Kidney (tissue), 14 donors: Measurements from ENCODE around the gene CEMIP. TPM values are rescaled to one million over a fixed set of nuclear protein-coding genes. Genes with fewer than 3 reads are reported as not detected.

Experiments used
- DNase-seq, 5 donors: peaks; one replicate each; pipeline ENCODE4 v3.0.0-alpha.2; 2013 to 2020
- FAIRE-seq: peaks from 2 replicates; lab custom pipeline; 2012; peaks lifted over from hg19 to GRCh38; lab: Jason Lieb, UNC
- H3K27ac ChIP-seq, 2 donors: one replicate each; pipeline ENCODE4 v1.7.0; 2013; ENCODE audit warnings: low read depth in 2 of 2, low read length in 2 of 2, inconsistent platforms in 1 of 2
- H3K27me3 ChIP-seq: one replicate; pipeline ENCODE4 v1.7.1; 2013; ENCODE audit warnings: low read length, inconsistent platforms; ENCODE audit not compliant: control insufficient read depth, insufficient read depth
- H3K36me3 ChIP-seq, 3 donors: one replicate each; pipeline versions ENCODE4 v1.7.0 to v1.7.1; 2013; ENCODE audit warnings: low read length in 3 of 3, control low read depth in 1 of 3, inconsistent platforms in 1 of 3; ENCODE audit not compliant: insufficient read depth in 3 of 3, control insufficient read depth in 2 of 3
- H3K4me1 ChIP-seq, 3 donors: one replicate each; pipeline versions ENCODE4 v1.7.0 to v1.7.1; 2013; ENCODE audit warnings: low read length in 3 of 3, inconsistent platforms in 1 of 3, low read depth in 1 of 3; ENCODE audit not compliant: control insufficient read depth in 2 of 3, insufficient read depth in 2 of 3
- H3K4me3 ChIP-seq, 3 donors: one replicate each; pipeline versions ENCODE4 v1.7.0 to v1.8.1; 2013; ENCODE audit warnings: low read length in 3 of 3, control low read depth in 1 of 3, inconsistent platforms in 1 of 3
- H3K9ac ChIP-seq, 3 donors: one replicate each; pipeline versions ENCODE4 v1.7.0 to v1.7.1; 2013; ENCODE audit warnings: low read length in 3 of 3, control low read depth in 1 of 3, inconsistent platforms in 1 of 3
- H3K9me3 ChIP-seq, 3 donors: one replicate each; pipeline versions ENCODE4 v1.7.0 to v1.7.1; 2013; ENCODE audit warnings: low read length in 3 of 3, control low read depth in 1 of 3, inconsistent platforms in 1 of 3; ENCODE audit not compliant: control insufficient read depth in 2 of 3, insufficient read depth in 1 of 3
- intact Hi-C: fragments of 100-400 bp; cut with DNase I; formaldehyde crosslinking; loops from one replicate; pipeline ENCODE4 v1.11.1; 2022
- polyA plus RNA-seq: library from polyadenylated mRNA; stranded (reverse); fragments of 350-450 nt; fragmentation: Illumina TruSeq; extraction: RNeasy Lipid Tissue Mini Kit (QIAGEN cat#74804); gene quantifications from one replicate; pipeline ENCODE4 v1.2.3, GENCODE V29; 2014; ENCODE audit warnings: low read depth, low replicate concordance; ENCODE audit not compliant: insufficient read depth
- total RNA-seq: library from RNA; stranded (reverse); fragmentation: NEBNext Ultra II Directional; extraction: Animal tissue kit (Norgen Biotek cat#: 25700); gene quantifications from one replicate; pipeline ENCODE4 v1.2.1, GENCODE V29; 2021
- TF ChIP-seq, protein P1 (sequence below): IDR thresholded peaks from 3 replicates; pipeline ENCODE4 v1.5.1; 2012; ENCODE audit warnings: mild to moderate bottlenecking, moderate library complexity, borderline replicate concordance; ENCODE audit not compliant: insufficient read depth; ENCODE audit errors: extremely low read depth
- donor health status: control.
- donor health status: control.
- donor health status: control.
- donor health status: control.
- donor health status: control.
- donor health status: DM: yes; HTN: yes; CAD: no.
- donor health status: Normal renal cell carcinoma (clear cell type).

CEMIP gene
- total and polyA plus RNA-seq, 2 donors from 2014 or later: 0.11 to 0.57 TPM

DNA sequence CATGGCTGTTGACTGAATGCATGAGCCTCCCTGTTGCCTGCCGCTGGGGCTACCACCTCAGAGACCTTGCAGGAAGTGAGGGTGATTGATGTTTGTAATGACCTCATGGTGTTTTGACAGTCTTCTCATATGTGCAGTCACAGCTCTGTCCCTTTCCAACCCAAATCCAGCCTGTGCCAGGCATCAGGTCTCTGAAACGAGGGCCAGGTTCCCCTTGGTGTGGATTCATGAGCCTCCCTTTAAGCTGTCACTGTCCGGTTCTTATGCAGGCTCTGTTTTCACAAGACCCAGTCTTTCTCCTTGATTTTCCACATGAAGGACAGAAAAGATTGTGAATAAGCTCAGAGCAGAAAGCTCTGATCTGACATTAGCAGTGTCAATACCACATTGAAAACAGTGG lies 43.1 kb downstream of the CEMIP start:
- Histone ChIP-seq H3K9ac (no peak overlapping the region), H3K27ac (no peak overlapping the region), H3K9me3 (no peaks in the 10 kb centered on the region), H3K27me3 (no peaks in the 10 kb centered on the region), H3K36me3 (no peaks in the 10 kb centered on the region), H3K4me1 (no peaks in the 10 kb centered on the region), H3K4me3 (no peak overlapping the region)
- intact Hi-C loops: no loop called here
- FAIRE-seq (no peak), DNase-seq (no peak)
- TF ChIP-seq, protein P1, sequence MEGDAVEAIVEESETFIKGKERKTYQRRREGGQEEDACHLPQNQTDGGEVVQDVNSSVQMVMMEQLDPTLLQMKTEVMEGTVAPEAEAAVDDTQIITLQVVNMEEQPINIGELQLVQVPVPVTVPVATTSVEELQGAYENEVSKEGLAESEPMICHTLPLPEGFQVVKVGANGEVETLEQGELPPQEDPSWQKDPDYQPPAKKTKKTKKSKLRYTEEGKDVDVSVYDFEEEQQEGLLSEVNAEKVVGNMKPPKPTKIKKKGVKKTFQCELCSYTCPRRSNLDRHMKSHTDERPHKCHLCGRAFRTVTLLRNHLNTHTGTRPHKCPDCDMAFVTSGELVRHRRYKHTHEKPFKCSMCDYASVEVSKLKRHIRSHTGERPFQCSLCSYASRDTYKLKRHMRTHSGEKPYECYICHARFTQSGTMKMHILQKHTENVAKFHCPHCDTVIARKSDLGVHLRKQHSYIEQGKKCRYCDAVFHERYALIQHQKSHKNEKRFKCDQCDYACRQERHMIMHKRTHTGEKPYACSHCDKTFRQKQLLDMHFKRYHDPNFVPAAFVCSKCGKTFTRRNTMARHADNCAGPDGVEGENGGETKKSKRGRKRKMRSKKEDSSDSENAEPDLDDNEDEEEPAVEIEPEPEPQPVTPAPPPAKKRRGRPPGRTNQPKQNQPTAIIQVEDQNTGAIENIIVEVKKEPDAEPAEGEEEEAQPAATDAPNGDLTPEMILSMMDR: no peak

DNA sequence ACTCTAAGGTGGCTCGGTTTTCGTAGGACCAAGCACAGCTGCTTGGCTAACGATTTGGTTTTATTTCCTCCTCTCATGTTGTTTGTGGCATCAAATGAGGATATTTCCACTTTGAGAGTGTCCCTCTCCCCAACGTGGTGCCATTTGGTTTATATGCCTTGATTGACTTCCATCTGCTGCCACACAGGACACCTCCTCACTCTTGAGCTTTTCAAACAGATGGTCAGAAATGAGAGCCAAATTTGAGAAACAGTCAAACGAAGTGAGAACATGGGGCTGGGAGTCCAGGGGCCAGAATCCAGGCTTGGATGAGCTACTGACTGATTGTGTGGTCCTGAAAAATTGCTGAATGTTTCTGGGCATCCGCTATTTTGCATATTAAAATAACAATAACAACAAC lies 43.5 kb downstream of the CEMIP start:
- Histone ChIP-seq H3K27ac (no peak overlapping the region), H3K4me1 (no peaks in the 10 kb centered on the region), H3K4me3 (no peak overlapping the region), H3K36me3 (no peaks in the 10 kb centered on the region), H3K9me3 (no peaks in the 10 kb centered on the region), H3K9ac (no peak overlapping the region), H3K27me3 (no peaks in the 10 kb centered on the region)
- DNase-seq (no peak), FAIRE-seq (no peak)
- TF ChIP-seq, protein P1: no peak
- intact Hi-C loops: no loop called here

DNA sequence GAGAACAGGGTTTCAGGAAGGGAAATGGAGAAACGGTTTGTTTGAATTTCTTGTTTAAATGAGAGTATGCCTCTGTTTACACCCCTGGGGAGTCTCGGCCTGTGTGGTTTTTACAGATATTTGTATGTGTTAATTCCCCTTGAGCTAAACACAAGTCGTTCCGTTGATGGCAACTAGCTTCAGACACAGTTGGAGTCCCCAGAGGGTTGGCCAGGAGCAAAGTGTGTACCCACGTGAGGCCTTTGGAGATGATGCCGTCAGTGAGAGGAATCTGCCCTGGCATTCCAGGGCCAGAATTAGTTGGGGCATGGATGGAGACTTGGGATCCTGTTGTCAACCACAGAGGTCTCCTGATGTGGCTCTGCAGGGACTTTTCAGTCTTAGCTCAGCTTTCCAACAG lies 44.0 kb downstream of the CEMIP start:
- Histone ChIP-seq H3K4me1 (no peaks in the 10 kb centered on the region), H3K9ac (no peak overlapping the region), H3K9me3 (no peaks in the 10 kb centered on the region), H3K27me3 (no peaks in the 10 kb centered on the region), H3K4me3 (no peak overlapping the region), H3K36me3 (no peaks in the 10 kb centered on the region), H3K27ac (no peak overlapping the region)
- DNase-seq (no peak), FAIRE-seq (no peak)
- TF ChIP-seq, protein P1: no peak
- intact Hi-C loops: no loop called here

DNA sequence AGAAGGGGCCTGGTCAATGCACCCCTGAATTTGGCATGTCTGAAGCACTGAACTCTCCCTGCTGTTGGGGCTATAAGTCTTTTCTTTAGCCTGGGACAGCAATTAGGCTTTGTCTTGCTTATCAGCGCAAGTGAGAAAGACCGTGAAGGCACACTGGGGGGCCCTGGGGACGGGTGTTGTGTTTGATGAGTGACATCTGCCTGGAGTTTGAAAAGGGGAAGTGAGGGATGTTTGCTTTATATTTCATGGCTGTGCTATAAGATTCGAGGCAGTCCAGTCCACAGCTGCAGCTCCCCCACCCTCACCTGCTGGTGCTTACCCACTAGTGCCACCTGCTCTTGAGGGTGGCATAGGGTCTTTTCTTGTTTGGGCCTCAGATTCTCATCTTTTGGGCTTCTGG lies 44.8 kb downstream of the CEMIP start:
- H3K27me3 ChIP-seq: no peaks in the 10 kb centered on the region
- intact Hi-C loops: no loop called here
- no peak overlapping the region for H3K4me3 ChIP-seq
- H3K9me3 ChIP-seq: no peaks in the 10 kb centered on the region
- H3K9ac ChIP-seq: no peak overlapping the region
- no peaks in the 10 kb centered on the region for H3K36me3 ChIP-seq
- FAIRE-seq (no peak), DNase-seq (no peak)
- H3K4me1 ChIP-seq: no peaks in the 10 kb centered on the region
- TF ChIP-seq, protein P1: no peak
- no peak overlapping the region for H3K27ac ChIP-seq
